Activated CD8-positive, alpha-beta T cell treated with anti-CD3 and anti-CD28 coated beads for 36 hours (primary cell): ENCODE data around the gene ZNF710. TPM values are rescaled to one million over a fixed set of nuclear protein-coding genes. Genes with fewer than 3 reads are reported as not detected.

Experiments used
- ATAC-seq: fragments of 200-7000 bp; cut with Tn5 transposase; one replicate; pipeline ENCODE4 v1.10.0; 2021; ENCODE audit warnings: mild to moderate bottlenecking, moderate library complexity
- CTCF ChIA-PET: fragments of 350-600 bp; sonication (Branson Sonifier 250); formaldehyde crosslinking; loops from one replicate; lab custom pipeline; 2021; ENCODE audit warnings: antibody characterized with exemption; lab: Charles Lee
- POLR2A ChIA-PET: fragments of 350-600 bp; sonication (Branson Sonifier 250); formaldehyde crosslinking; loops from one replicate; lab custom pipeline; 2021; ENCODE audit warnings: antibody characterized with exemption; lab: Charles Lee
- DNase-seq: peaks from one replicate; pipeline ENCODE4 v3.0.0-alpha.2; 2020
- H3K27ac Mint-ChIP-seq: one replicate; pipeline ENCODE4 v1.8.0; 2021; ENCODE audit warnings: mild to moderate bottlenecking, mixed read lengths
- H3K27me3 Mint-ChIP-seq: one replicate; pipeline ENCODE4 v1.8.0; 2021; ENCODE audit warnings: mixed read lengths
- H3K36me3 Mint-ChIP-seq: one replicate; pipeline ENCODE4 v1.8.0; 2021; ENCODE audit warnings: low read depth, mixed read lengths
- H3K4me1 Mint-ChIP-seq: one replicate; pipeline ENCODE4 v1.8.0; 2021; ENCODE audit warnings: low read depth, mixed read lengths
- H3K4me3 Mint-ChIP-seq: one replicate; pipeline ENCODE4 v1.8.0; 2021; ENCODE audit warnings: mild to moderate bottlenecking, moderate library complexity, mixed read lengths
- H3K9me3 Mint-ChIP-seq: one replicate; pipeline ENCODE4 v1.8.0; 2021; ENCODE audit warnings: mixed read lengths
- CTCF ChIP-seq: fragments of 200-600 bp; IDR thresholded peaks from one replicate; pipeline ENCODE4 v1.8.0; 2022; ENCODE audit warnings: antibody characterized with exemption, mild to moderate bottlenecking
- intact Hi-C: fragments of 100-400 bp; cut with micrococcal nuclease; formaldehyde crosslinking; loops from one replicate; pipeline ENCODE4 v1.10.0; 2022
- total RNA-seq, 2 experiments: library from RNA; stranded (reverse); gene quantifications; one replicate each; pipeline ENCODE4 v1.2.3, GENCODE V29; 2021

Gene ZNF710
- total RNA-seq, 2 experiments from 2014 or later, result 15.2 to 17.2 TPM

GRCh38 chr15:90076716-90077115 lies 75.6 kb downstream of the ZNF710 start:
- no peak for ATAC-seq
- peaks cover 18% of the 10 kb centered on the region for H3K36me3 Mint-ChIP-seq
- POLR2A ChIA-PET, result no interaction called here

GRCh38 chr15:90078965-90079364 lies 77.8 kb downstream of the ZNF710 start:
- Mint-ChIP-seq H3K4me3 (no peak overlapping the region), H3K9me3 (no peaks in the 10 kb centered on the region), H3K27me3 (no peaks in the 10 kb centered on the region), H3K27ac (no peak overlapping the region), H3K4me1 (peaks cover 11% of the 10 kb centered on the region), H3K36me3 (peaks cover 20% of the 10 kb centered on the region)
- intact Hi-C loops, result no loop called here
- ChIA-PET CTCF (no interaction called here), POLR2A (interaction anchor here (1.1 to 1.5 kb wide), 2 partner anchors 185 to 192 kb away, joined by 3 to 7 read pairs; partner anchors contain the start of gene AP3S2)
- ATAC-seq (no peak), DNase-seq (no peak)
- TF ChIP-seq CTCF, result no peak

More at GRCh38 chr15:90076716-90077115, 75.6 kb downstream of the ZNF710 start:
- no peaks in the 10 kb centered on the region for H3K27me3 Mint-ChIP-seq
- H3K4me3 Mint-ChIP-seq, result no peak overlapping the region
- no peak overlapping the region for H3K27ac Mint-ChIP-seq
- H3K4me1 Mint-ChIP-seq, result peaks cover 11% of the 10 kb centered on the region
- no peak for DNase-seq
- no peak for TF ChIP-seq CTCF
- no peaks in the 10 kb centered on the region for H3K9me3 Mint-ChIP-seq
- intact Hi-C loops, result no loop called here
- CTCF ChIA-PET, result interaction anchor here (4.4 kb wide), 1 partner anchor 10 kb away, joined by 25 read pairs; no protein-coding TSS in a partner anchor

- CTCF ChIA-PET, result interaction anchor here (0.9 to 1.6 kb wide), 2 partner anchors 181 to 186 kb away, joined by 3 to 5 read pairs; partner anchors contain the start of gene AP3S2
- no peak for TF ChIP-seq CTCF
- intact Hi-C loops, result no loop called here
- DNase-seq (no peak), ATAC-seq (no peak)
- POLR2A ChIA-PET, result interaction anchor here (1.1 to 1.5 kb wide), 2 partner anchors 186 to 193 kb away, joined by 3 to 7 read pairs; partner anchors contain the start of gene AP3S2
- Mint-ChIP-seq H3K27ac (no peak overlapping the region), H3K27me3 (no peaks in the 10 kb centered on the region), H3K9me3 (no peaks in the 10 kb centered on the region), H3K36me3 (peaks cover 20% of the 10 kb centered on the region), H3K4me3 (no peak overlapping the region), H3K4me1 (peaks cover 11% of the 10 kb centered on the region)
These were observed 78.7 kb downstream of the ZNF710 start for GRCh38 chr15:90079619-90080457.

GRCh38 chr15:90080458-90080755 lies 79.3 kb downstream of the ZNF710 start:
- peaks cover 11% of the 10 kb centered on the region for H3K4me1 Mint-ChIP-seq
- H3K9me3 Mint-ChIP-seq, result no peaks in the 10 kb centered on the region
- H3K36me3 Mint-ChIP-seq, result peaks cover 20% of the 10 kb centered on the region
- no peak overlapping the region for H3K4me3 Mint-ChIP-seq
- DNase-seq (no peak), ATAC-seq (no peak)
- POLR2A ChIA-PET, result no interaction called here
- no peak for TF ChIP-seq CTCF
- no peaks in the 10 kb centered on the region for H3K27me3 Mint-ChIP-seq
- no peak overlapping the region for H3K27ac Mint-ChIP-seq
- intact Hi-C loops, result no loop called here
- CTCF ChIA-PET, result interaction anchor here (1.6 kb wide), 1 partner anchor 182 kb away, joined by 5 read pairs; no protein-coding TSS in a partner anchor

GRCh38 chr15:90080818-90081393 lies 79.8 kb downstream of the ZNF710 start:
- no peak overlapping the region for H3K27ac Mint-ChIP-seq
- ChIA-PET CTCF (interaction anchor here (1.6 kb wide), 1 partner anchor 183 kb away, joined by 5 read pairs; no protein-coding TSS in a partner anchor), POLR2A (no interaction called here)
- H3K4me3 Mint-ChIP-seq, result no peak overlapping the region
- no peak for ATAC-seq
- H3K9me3 Mint-ChIP-seq, result no peaks in the 10 kb centered on the region
- no peak for TF ChIP-seq CTCF
- H3K27me3 Mint-ChIP-seq, result no peaks in the 10 kb centered on the region
- H3K36me3 Mint-ChIP-seq, result peaks cover 21% of the 10 kb centered on the region
- intact Hi-C loops, result no loop called here
- DNase-seq, result no peak
- peaks cover 7% of the 10 kb centered on the region for H3K4me1 Mint-ChIP-seq
